Suppressor macrophage (primary cell): ENCODE measurements around the gene REEP2.
"Not testable (repeated sequence)": the region's sequence is repeated elsewhere in the genome, so short reads cannot be mapped to it uniquely, and the experiment has no call there.

Experiments
- DNase-seq, 4 experiments: peaks; one replicate each; pipeline ENCODE4 v3.0.0-alpha.2; 2020 to 2022

REEP2 gene

GRCh38 chr5:138466125-138466899 lies 27.5 kb downstream of the REEP2 start:
- peak in 3 of 4 experiments; percentile 12 to 49 (median 18) for DNase-seq

GRCh38 chr5:138466900-138467710 lies 28.2 kb downstream of the REEP2 start:
- peak in 2 of 4 experiments; percentile 15 to 57 for DNase-seq

GRCh38 chr5:138467711-138468132 lies 28.9 kb downstream of the REEP2 start:
- DNase-seq = peak in 1 of 4 experiments; percentile 62

GRCh38 chr5:138468133-138468965 lies 29.5 kb downstream of the REEP2 start:
- DNase-seq = peak; percentile 62 to 80 (median 76)

GRCh38 chr5:138468966-138469539 lies 30.2 kb downstream of the REEP2 start:
- DNase-seq = peak in 2 of 4 experiments; percentile 28 to 54

GRCh38 chr5:138469540-138470321 lies 30.9 kb downstream of the REEP2 start:
- DNase-seq = peak; percentile 46 to 59 (median 54)

GRCh38 chr5:138470322-138471051 lies 31.6 kb downstream of the REEP2 start:
- DNase-seq = peak in 2 of 4 experiments; percentile 41 to 52

- peak in 1 of 4 experiments; percentile 33 for DNase-seq
These were observed 32.1 kb downstream of the REEP2 start for GRCh38 chr5:138471052-138471361.

- DNase-seq = no peak
These were observed 33.5 kb downstream of the REEP2 start for GRCh38 chr5:138472353-138472752.

GRCh38 chr5:138473151-138473550 lies 34.3 kb downstream of the REEP2 start:
- not testable (repeated sequence) for DNase-seq

GRCh38 chr5:138476918-138477317 lies 38.1 kb downstream of the REEP2 start:
- no peak for DNase-seq

GRCh38 chr5:138482638-138483037 lies 43.8 kb downstream of the REEP2 start:
- no peak for DNase-seq

GRCh38 chr5:138488481-138488945 lies 49.7 kb downstream of the REEP2 start:
- peak in 3 of 4 experiments; percentile 37 to 65 (median 59) for DNase-seq

GRCh38 chr5:138489683-138490061 lies 50.8 kb downstream of the REEP2 start:
- peak in 3 of 4 experiments; percentile 32 to 42 (median 36) for DNase-seq

GRCh38 chr5:138490648-138491283 lies 51.9 kb downstream of the REEP2 start:
- DNase-seq = peak in 1 of 4 experiments; percentile 31

- no peak for DNase-seq
These were observed 52.4 kb downstream of the REEP2 start for GRCh38 chr5:138491284-138491648.

- DNase-seq = peak; percentile 91 to 96 (median 94)
These were observed 53.1 kb downstream of the REEP2 start for GRCh38 chr5:138491669-138492559.

- no peak for DNase-seq
These were observed 53.7 kb downstream of the REEP2 start for GRCh38 chr5:138492560-138493045.

GRCh38 chr5:138495351-138495750 lies 56.5 kb downstream of the REEP2 start:
- DNase-seq = no peak
